Body of pancreas (tissue), 4 donors: ENCODE measurements around the gene LDAH.

Experiments
- CTCF ChIP-seq, 7 experiments: fragments of 450-650 bp in 4 of 7; fragments of 200-600 bp in 3 of 7; sonication (generic) in 3 of 7; IDR thresholded peaks; one replicate each; pipeline ENCODE4 v1.5.1; 2016 to 2019; ENCODE audit warnings: antibody characterized with exemption in 7 of 7
- POLR2A ChIP-seq, 3 donors: fragments of 450-650 bp; IDR thresholded peaks; one replicate each; pipeline ENCODE4 v1.6.1; 2016; ENCODE audit warnings: antibody characterized with exemption in 3 of 3, mild to moderate bottlenecking in 2 of 3

DNA sequence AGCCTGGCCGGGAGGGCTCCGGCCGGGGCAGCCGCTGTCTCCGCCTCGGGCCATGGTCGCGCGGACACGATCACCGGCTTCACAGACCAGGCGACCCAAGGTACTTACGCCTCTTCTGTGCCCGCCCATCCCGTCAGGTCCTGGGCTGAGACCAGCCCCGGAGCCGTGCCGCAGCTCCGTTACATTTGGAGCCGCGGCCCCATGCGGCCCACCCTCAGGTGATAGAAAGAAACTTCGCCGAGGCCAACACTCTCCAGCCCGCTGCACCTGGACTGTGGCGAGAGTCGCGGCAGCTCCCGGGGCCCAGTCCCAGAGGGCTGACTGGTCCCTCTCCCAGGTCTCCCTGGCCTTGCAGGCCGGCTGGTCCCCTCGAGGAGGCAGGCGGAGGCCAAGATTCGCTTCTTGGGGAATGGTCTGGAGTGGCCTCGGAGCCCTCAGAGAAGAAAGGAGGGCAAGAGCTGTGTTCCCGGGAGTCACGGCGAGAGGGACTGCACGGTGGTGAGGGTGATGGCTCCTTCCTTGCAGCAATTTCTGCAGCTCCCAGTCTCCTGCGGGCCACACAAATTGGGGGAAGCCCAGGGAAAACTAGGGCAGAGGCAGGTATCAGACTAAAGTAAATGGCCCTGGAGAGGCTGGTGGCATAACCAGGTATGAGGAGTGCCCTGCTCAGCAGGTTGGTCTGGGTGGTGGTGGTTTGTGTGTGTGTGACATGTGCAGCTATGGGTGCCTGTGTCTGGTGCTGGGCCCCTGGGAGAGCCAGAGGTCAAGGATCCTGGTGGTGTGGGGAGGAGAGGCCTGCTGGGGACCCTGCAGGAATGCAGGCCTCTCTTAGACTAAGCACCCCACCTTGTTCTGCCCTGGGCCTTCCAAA lies 155.1 kb downstream of the LDAH start:
- TF ChIP-seq CTCF (IDR thresholded peaks at IDR 0.05) (no peak), POLR2A (IDR thresholded peaks at IDR 0.05) (no peak)
